ENCODE data around the gene SHC1.

Gene SHC1

GRCh38 chr1:154935749-154936554, 34.6 kb downstream of the SHC1 start:
- peaks cover 54% of the 10 kb centered on the region for H3K4me1 ChIP-seq

DNA sequence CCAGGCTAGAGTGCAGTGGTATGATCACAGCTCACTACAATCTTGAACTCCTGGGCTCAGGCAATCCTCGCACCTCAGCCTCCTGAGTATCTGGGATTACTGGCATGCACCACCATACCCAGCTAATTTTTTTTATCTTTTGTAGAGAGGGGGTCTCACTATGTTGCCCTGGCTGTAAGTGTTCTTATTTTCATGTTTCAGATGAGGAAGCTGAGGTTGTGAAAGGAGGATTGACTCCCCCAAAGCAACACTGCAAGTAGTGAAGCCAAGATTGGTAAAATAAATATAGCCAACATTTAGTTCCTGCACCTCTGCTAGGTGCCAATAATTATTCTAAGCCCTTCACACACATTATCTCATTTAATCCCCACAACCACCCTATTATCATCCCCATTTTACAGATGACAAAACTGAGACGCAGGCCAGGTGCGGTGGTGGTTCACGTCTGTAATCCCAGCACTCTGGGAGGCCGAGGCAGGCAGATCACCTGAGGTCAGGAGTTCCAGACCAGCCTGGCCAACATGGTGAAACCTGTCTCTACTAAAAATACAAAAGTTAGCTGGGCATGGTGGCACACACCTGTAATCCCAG, 36.1 kb downstream of the SHC1 start:
- Histone ChIP-seq H3K27ac (no peak overlapping the region), H3K4me1 (peaks cover 39% of the 10 kb centered on the region)
- TF ChIP-seq Cebpa-rat (IDR thresholded peaks at IDR 0.05), result no peak

More at GRCh38 chr1:154935749-154936554, 34.6 kb downstream of the SHC1 start:
- Histone ChIP-seq H3K9ac (peak overlapping the region; percentile 94), H3K27me3 (no peaks in the 10 kb centered on the region), H3K4me2 (peak overlapping the region; percentile 88), H3K9me3 (no peaks in the 10 kb centered on the region), H3K27ac (peak overlapping the region; percentile 98), H4K20me1 (no peaks in the 10 kb centered on the region), H3K36me3 (peaks cover 16% of the 10 kb centered on the region), H3K4me3 (peak overlapping the region; percentile 76)
- TF ChIP-seq Cebpa-rat (IDR thresholded peaks at IDR 0.05), result no peak

DNA sequence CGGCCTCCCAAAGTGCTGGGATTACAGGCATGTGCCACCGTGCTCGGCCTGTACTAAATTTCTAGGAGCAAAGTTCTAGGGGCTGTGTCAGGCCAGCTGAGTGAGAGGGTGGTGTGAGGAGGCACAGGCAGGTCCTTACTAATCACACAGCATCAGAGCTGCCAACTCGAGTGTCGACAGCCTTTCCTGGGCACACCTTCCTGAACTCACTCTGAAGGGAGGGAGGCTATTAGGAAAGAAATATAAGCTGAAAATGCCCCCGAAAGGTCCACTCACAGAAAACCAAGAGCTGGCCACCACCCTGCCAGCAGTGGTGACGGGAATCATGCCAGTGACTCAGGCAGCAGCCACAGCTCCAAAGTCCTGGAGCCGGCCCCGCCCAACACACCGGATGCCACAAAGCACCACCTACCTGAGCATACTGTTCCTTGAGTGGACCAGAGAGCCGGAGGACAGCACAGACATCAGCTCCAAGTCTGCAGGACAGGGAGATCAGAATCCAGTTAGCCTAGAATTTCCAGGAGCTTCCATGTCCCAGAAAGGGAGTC, 38.5 kb downstream of the SHC1 start:
- Histone ChIP-seq H3K4me3 (no peak overlapping the region), H3K9ac (no peak overlapping the region), H3K27me3 (no peaks in the 10 kb centered on the region), H4K20me1 (no peaks in the 10 kb centered on the region), H3K4me1 (peaks cover 20% of the 10 kb centered on the region), H3K27ac (no peak overlapping the region), H3K4me2 (no peak overlapping the region), H3K36me3 (peaks cover 53% of the 10 kb centered on the region), H3K9me3 (no peaks in the 10 kb centered on the region)
- TF ChIP-seq Cebpa-rat (IDR thresholded peaks at IDR 0.05), result no peak

More for the DNA sequence above, 36.1 kb downstream of the SHC1 start:
- Histone ChIP-seq H3K9ac (no peak overlapping the region), H4K20me1 (no peaks in the 10 kb centered on the region), H3K36me3 (peaks cover 29% of the 10 kb centered on the region), H3K4me2 (no peak overlapping the region), H3K9me3 (no peaks in the 10 kb centered on the region), H3K27me3 (no peaks in the 10 kb centered on the region), H3K4me3 (no peak overlapping the region)

GRCh38 chr1:154926201-154926600, 44.3 kb downstream of the SHC1 start:
- Histone ChIP-seq H3K4me3 (no peak overlapping the region), H4K20me1 (no peaks in the 10 kb centered on the region), H3K27me3 (no peaks in the 10 kb centered on the region)

DNA sequence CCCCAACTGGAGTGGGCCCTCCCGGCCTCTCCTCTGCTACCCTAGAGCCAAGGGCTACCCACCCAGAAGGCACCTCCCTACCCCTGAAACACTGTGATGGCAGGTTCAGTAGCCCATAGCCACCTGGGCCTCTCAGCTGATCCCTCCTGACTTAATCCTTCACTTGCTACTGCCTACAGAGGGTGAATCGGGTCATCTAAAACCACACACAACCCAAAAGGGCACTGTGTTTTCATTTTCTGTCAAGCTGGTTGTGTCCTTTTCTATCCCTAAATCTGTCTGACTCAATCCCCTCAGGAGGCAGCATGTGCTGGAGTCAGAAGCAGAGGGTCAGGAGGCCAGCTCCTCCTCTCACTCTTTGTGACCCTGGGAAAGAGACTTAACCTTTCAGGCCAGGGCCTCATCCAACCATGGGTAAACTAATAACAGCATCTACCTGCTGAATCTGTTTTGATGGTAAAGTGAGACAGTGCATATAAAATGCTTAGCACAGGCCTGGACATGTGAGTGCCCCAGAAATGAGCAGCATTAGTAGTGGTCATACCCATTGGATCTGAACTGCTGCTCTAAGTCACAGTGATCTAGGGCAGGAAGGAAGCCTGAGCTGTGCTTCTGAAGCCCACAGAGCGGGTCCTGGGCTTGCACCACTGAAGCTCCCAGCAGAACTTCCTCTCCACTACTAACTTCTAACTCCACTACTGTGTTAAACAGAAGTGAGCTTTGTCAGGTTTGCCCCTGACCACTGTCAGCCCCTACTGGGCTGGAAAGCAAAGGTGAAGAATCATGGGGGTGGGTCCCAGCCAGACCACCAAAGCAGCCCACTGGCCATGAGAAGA, 45.0 kb downstream of the SHC1 start:
- peaks cover 11% of the 10 kb centered on the region for H3K4me1 ChIP-seq
- H3K27me3 ChIP-seq, result no peaks in the 10 kb centered on the region
- peak overlapping the region; percentile 18 for H3K4me2 ChIP-seq
- H3K27ac ChIP-seq, result peak overlapping the region; percentile 31; the same call in 1 of the 2 replicates
- TF ChIP-seq Cebpa-rat (IDR thresholded peaks at IDR 0.05), result no peak
- H3K9ac ChIP-seq, result no peak overlapping the region
- no peaks in the 10 kb centered on the region for H4K20me1 ChIP-seq
- H3K36me3 ChIP-seq, result peaks cover 91% of the 10 kb centered on the region
- no peak overlapping the region for H3K4me3 ChIP-seq
- H3K9me3 ChIP-seq, result no peaks in the 10 kb centered on the region

More at GRCh38 chr1:154926201-154926600, 44.3 kb downstream of the SHC1 start:
- Histone ChIP-seq H3K9me3 (no peaks in the 10 kb centered on the region), H3K4me2 (peak overlapping the region; percentile 18), H3K4me1 (peaks cover 11% of the 10 kb centered on the region), H3K36me3 (peaks cover 93% of the 10 kb centered on the region), H3K27ac (no peak overlapping the region), H3K9ac (no peak overlapping the region)
- TF ChIP-seq Cebpa-rat (IDR thresholded peaks at IDR 0.05), result no peak

- Histone ChIP-seq H3K9me3 (no peaks in the 10 kb centered on the region), H3K27me3 (no peaks in the 10 kb centered on the region), H3K4me2 (no peak overlapping the region), H3K4me3 (no peak overlapping the region), H4K20me1 (no peaks in the 10 kb centered on the region), H3K9ac (no peak overlapping the region), H3K27ac (no peak overlapping the region), H3K36me3 (peaks cover 75% of the 10 kb centered on the region), H3K4me1 (peaks cover 11% of the 10 kb centered on the region)
- no peak for TF ChIP-seq Cebpa-rat (IDR thresholded peaks at IDR 0.05)
These were observed 46.9 kb downstream of the SHC1 start for GRCh38 chr1:154923695-154924094.

- no peaks in the 10 kb centered on the region for H3K4me1 ChIP-seq
- no peaks in the 10 kb centered on the region for H3K27me3 ChIP-seq
- H3K4me2 ChIP-seq, result no peak overlapping the region
- H3K9ac ChIP-seq, result no peak overlapping the region
- no peaks in the 10 kb centered on the region for H4K20me1 ChIP-seq
- H3K36me3 ChIP-seq, result 0 out of 2 replicates have a peak, but pooled peaks cover 6% of the 10 kb centered on the region
- no peak overlapping the region for H3K4me3 ChIP-seq
- no peak for TF ChIP-seq Cebpa-rat (IDR thresholded peaks at IDR 0.05)
- H3K27ac ChIP-seq, result no peak overlapping the region
- peaks cover 12% of the 10 kb centered on the region for H3K9me3 ChIP-seq
These were observed 57.3 kb downstream of the SHC1 start for GRCh38 chr1:154913273-154913672.

- H3K4me1 ChIP-seq, result no peaks in the 10 kb centered on the region
- H3K27ac ChIP-seq, result no peak overlapping the region
- 0 out of 2 replicates have a peak, but pooled peaks cover 6% of the 10 kb centered on the region for H3K36me3 ChIP-seq
- H3K4me2 ChIP-seq, result no peak overlapping the region
- H3K27me3 ChIP-seq, result no peaks in the 10 kb centered on the region
- H3K4me3 ChIP-seq, result no peak overlapping the region
- peaks cover 18% of the 10 kb centered on the region for H3K9me3 ChIP-seq
- TF ChIP-seq Cebpa-rat (IDR thresholded peaks at IDR 0.05), result no peak
- no peaks in the 10 kb centered on the region for H4K20me1 ChIP-seq
- no peak overlapping the region for H3K9ac ChIP-seq
These were observed 57.8 kb downstream of the SHC1 start for GRCh38 chr1:154912755-154913154.

Measured in BLaER1 (cell line).